HG02678 (cell line): Measurements from ENCODE around the gene COASY.
"Not testable (repeated sequence)": the region's sequence is repeated elsewhere in the genome, so short reads cannot be mapped to it uniquely, and the experiment has no call there.

Experiments
- ATAC-seq: cut with Tn5 transposase; IDR thresholded peaks from one replicate; pipeline ENCODE4 v1.9.1; 2021; ENCODE audit warnings: mild to moderate bottlenecking, moderate library complexity; ENCODE audit not compliant: unreplicated experiment

COASY gene

DNA sequence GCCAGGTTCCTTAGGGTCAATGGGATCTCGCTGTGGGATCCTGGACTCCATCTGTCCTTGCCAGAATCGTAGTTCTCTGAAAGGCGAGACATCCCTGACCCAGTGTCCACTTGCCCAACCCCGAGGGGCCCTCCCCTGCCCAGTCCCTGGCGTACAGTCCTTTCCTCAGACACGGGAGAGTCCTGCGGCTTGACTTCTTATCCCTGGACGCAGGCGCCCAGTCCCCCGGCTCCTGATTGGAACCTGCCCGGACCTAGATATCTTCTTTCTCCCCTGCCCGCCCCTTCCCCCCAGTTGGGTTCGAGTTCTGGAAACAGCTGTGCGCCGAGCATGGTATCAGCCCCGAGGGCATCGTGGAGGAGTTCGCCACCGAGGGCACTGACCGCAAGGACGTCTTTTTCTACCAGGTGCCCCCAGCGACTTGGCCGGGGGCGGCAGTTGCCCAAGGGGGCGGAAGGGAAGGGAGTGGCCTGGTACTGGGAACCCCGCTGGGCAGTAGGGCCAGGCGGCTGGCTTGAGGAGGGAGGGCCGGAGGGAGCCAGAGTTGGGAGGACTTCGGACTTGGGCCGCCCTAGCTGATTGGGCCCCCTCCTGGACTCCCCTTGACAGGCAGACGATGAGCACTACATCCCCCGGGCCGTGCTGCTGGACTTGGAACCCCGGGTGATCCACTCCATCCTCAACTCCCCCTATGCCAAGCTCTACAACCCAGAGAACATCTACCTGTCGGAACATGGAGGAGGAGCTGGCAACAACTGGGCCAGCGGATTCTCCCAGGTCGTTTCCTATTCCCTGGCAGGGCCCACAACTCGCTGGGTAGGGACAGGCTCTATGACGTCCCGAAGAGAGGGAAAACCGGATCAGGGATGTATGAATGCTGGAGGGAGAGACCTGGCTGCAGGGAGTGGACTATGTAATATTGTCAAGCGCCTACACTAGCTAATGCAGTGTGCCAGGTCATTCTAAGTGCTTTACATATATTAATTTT, 48.2 kb downstream of the COASY start:
- not testable (repeated sequence) for ATAC-seq

DNA sequence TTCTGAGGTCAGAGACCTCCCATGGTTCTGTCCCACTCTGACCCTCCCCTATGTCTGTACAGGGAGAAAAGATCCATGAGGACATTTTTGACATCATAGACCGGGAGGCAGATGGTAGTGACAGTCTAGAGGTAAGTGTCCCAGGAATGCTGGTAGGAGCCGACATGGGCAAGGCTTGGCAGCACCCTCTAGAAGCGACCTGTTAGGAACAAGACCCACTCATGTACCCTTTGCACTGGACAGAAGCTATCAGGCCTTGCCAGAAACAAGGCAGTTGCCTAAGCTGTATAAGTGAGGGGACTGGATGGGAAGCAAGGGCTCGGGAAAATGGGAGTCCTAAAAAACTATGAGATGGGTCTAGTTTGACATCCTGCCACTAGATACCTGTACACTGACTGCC, 50.1 kb downstream of the COASY start:
- ATAC-seq, result no peak

DNA sequence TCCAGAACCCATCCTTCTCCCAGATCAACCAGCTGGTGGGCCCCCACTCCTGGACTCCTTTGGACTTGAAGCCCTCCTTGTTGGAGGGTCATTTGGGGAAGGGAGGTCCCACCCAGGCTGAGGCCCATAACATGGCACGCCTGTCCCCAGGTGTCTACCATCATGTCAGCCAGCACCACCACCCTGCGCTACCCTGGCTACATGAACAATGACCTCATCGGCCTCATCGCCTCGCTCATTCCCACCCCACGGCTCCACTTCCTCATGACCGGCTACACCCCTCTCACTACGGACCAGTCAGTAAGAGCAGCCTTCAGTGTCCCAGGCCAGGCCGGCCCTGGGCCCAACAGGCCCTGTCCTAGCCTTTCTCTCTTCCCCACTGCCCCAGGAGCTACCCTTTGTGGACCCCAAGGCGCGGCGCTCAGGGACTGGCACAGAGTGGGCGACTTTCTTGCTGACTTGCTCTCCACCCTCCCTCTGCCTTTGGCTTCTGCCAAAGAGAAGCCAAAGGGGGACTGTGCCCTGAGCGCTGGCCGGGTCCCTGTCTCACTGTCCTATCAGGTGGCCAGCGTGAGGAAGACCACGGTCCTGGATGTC, 51.8 kb downstream of the COASY start:
- no peak for ATAC-seq
